ENCODE results near the gene WHAMM.

Gene WHAMM

GRCh38 chr15:82873000-82873680 is 63.7 kb downstream of the WHAMM start:
- Histone ChIP-seq H3K4me3 (ENCODE audit: low read depth in 1 of 2, low read length in 2 of 2) (no peak overlapping the region), H3K4me1 (ENCODE audit: insufficient read depth, low read length) (no peaks in the 10 kb centered on the region), H3K79me2 (ENCODE audit: insufficient read depth, low read length) (no peaks in the 10 kb centered on the region), H2AFZ (ENCODE audit: low read depth, low read length) (no peak overlapping the region), H3K36me3 (ENCODE audit: insufficient read depth, low read length) (no peaks in the 10 kb centered on the region), H3K27me3 (ENCODE audit: insufficient read depth, low read length, poor library complexity) (no peaks in the 10 kb centered on the region), H3K9ac (ENCODE audit: low read depth, low read length) (no peak overlapping the region), H3K9me3 (ENCODE audit: insufficient read depth, low read length, severe bottlenecking) (no peaks in the 10 kb centered on the region), H4K20me1 (ENCODE audit: insufficient read depth, low read length) (no peaks in the 10 kb centered on the region), H3K4me2 (ENCODE audit: insufficient read depth, low read length) (no peak overlapping the region), H3K27ac (ENCODE audit: low read length) (no peak overlapping the region)
- ATAC-seq (ENCODE audit: insufficient read depth, low read depth) (no peak), DNase-seq (no peak)
- TF ChIP-seq CTCF (IDR thresholded peaks at IDR 0.05; ENCODE audit: borderline replicate concordance, extremely low read depth, low read length, poor library complexity, severe bottlenecking) (no peak), EZH2 (IDR thresholded peaks at IDR 0.05; ENCODE audit: borderline replicate concordance, low read depth, low read length, severe bottlenecking) (no peak)

GRCh38 chr15:82874267-82874666 is 64.8 kb downstream of the WHAMM start:
- Histone ChIP-seq H4K20me1 (ENCODE audit: insufficient read depth, low read length) (no peaks in the 10 kb centered on the region), H3K27me3 (ENCODE audit: insufficient read depth, low read length, poor library complexity) (no peaks in the 10 kb centered on the region), H3K9ac (ENCODE audit: low read depth, low read length) (no peak overlapping the region), H3K9me3 (ENCODE audit: insufficient read depth, low read length, severe bottlenecking) (no peaks in the 10 kb centered on the region), H3K27ac (ENCODE audit: low read length) (no peak overlapping the region), H3K36me3 (ENCODE audit: insufficient read depth, low read length) (no peaks in the 10 kb centered on the region), H3K4me2 (ENCODE audit: insufficient read depth, low read length) (no peak overlapping the region), H2AFZ (ENCODE audit: low read depth, low read length) (no peak overlapping the region), H3K4me1 (ENCODE audit: insufficient read depth, low read length) (no peaks in the 10 kb centered on the region), H3K4me3 (ENCODE audit: low read depth in 1 of 2, low read length in 2 of 2) (no peak overlapping the region), H3K79me2 (ENCODE audit: insufficient read depth, low read length) (no peaks in the 10 kb centered on the region)
- DNase-seq = no peak
- TF ChIP-seq EZH2 (IDR thresholded peaks at IDR 0.05; ENCODE audit: borderline replicate concordance, low read depth, low read length, severe bottlenecking) = no peak
- no peak for TF ChIP-seq CTCF (IDR thresholded peaks at IDR 0.05; ENCODE audit: borderline replicate concordance, extremely low read depth, low read length, poor library complexity, severe bottlenecking)
- ATAC-seq (ENCODE audit: insufficient read depth, low read depth) = no peak

- Histone ChIP-seq H3K9me3 (ENCODE audit: insufficient read depth, low read length, severe bottlenecking) (no peaks in the 10 kb centered on the region), H3K27ac (ENCODE audit: low read length) (no peak overlapping the region), H3K9ac (ENCODE audit: low read depth, low read length) (no peak overlapping the region), H3K4me1 (ENCODE audit: insufficient read depth, low read length) (no peaks in the 10 kb centered on the region), H4K20me1 (ENCODE audit: insufficient read depth, low read length) (no peaks in the 10 kb centered on the region), H2AFZ (ENCODE audit: low read depth, low read length) (no peak overlapping the region), H3K79me2 (ENCODE audit: insufficient read depth, low read length) (no peaks in the 10 kb centered on the region), H3K4me2 (ENCODE audit: insufficient read depth, low read length) (no peak overlapping the region), H3K27me3 (ENCODE audit: insufficient read depth, low read length, poor library complexity) (no peaks in the 10 kb centered on the region), H3K36me3 (ENCODE audit: insufficient read depth, low read length) (no peaks in the 10 kb centered on the region), H3K4me3 (ENCODE audit: low read depth in 1 of 2, low read length in 2 of 2) (no peak overlapping the region)
- no peak for TF ChIP-seq EZH2 (IDR thresholded peaks at IDR 0.05; ENCODE audit: borderline replicate concordance, low read depth, low read length, severe bottlenecking)
- no peak for TF ChIP-seq CTCF (IDR thresholded peaks at IDR 0.05; ENCODE audit: borderline replicate concordance, extremely low read depth, low read length, poor library complexity, severe bottlenecking)
- ATAC-seq (ENCODE audit: insufficient read depth, low read depth) (no peak), DNase-seq (no peak)
These were observed 65.5 kb downstream of the WHAMM start for GRCh38 chr15:82874961-82875360.
